HFFc6 (cell line): ENCODE measurements around the gene LCN10. TPM values are rescaled to one million over a fixed set of nuclear protein-coding genes. Genes with fewer than 3 reads are reported as not detected.

Experiments
- DNase-seq: peaks from one replicate; pipeline ENCODE4 v3.0.0-alpha.2; 2018
- H3K27ac Mint-ChIP-seq: 2 replicates; pipeline ENCODE4 v1.8.0; 2020; ENCODE audit warnings: mild to moderate bottlenecking, mixed read lengths
- H3K27me3 Mint-ChIP-seq: 2 replicates; pipeline ENCODE4 v1.8.0; 2021; ENCODE audit warnings: mild to moderate bottlenecking, moderate library complexity, mixed read lengths; ENCODE audit not compliant: insufficient read depth
- H3K36me3 Mint-ChIP-seq: 2 replicates; pipeline ENCODE4 v1.8.0; 2021; ENCODE audit warnings: low read depth, mixed read lengths
- H3K4me1 Mint-ChIP-seq: 2 replicates; pipeline ENCODE4 v1.8.0; 2020; ENCODE audit warnings: low read depth, mixed read lengths
- H3K4me3 Mint-ChIP-seq: 2 replicates; pipeline ENCODE4 v1.8.0; 2020; ENCODE audit warnings: mild to moderate bottlenecking, moderate library complexity, mixed read lengths
- H3K9me3 Mint-ChIP-seq: 2 replicates; pipeline ENCODE4 v1.8.0; 2020; ENCODE audit warnings: mild to moderate bottlenecking, mixed read lengths
- CTCF ChIP-seq: fragments of 200-600 bp; sonication (generic); IDR thresholded peaks from 2 replicates; pipeline ENCODE4 v1.5.0; 2021; ENCODE audit warnings: antibody characterized with exemption, mild to moderate bottlenecking
- total RNA-seq, 6 experiments: library from RNA; stranded (reverse); fragmentation: NEBNext Ultra II Directional; extraction: Animal tissue kit (Norgen Biotek cat#: 25700); gene quantifications; 2 replicates in 1 of 6; 3 replicates in 5 of 6; pipeline ENCODE4 v1.2.3, GENCODE V29; 2021

LCN10 gene
- total RNA-seq, 6 experiments from 2014 or later = not detected

DNA sequence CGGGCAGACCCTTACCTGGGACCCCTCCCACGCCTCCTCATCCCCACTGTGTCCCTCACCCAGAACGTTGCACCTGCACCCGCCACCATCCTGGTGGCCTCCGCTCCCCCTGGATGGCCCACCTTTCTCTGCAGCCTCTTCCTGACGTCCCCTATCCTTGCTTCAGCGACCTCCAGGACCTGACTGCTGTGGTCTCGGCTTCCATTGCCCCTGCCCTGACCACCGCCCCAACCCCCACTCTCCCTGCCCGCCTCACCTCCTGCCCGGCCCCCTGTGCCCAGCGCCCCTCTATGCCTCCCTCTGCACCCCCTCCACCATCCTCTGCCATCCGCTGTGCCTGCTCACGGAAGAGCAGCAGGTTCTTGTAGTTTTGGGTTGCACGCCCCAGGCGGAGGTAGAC lies 2.2 kb downstream of the LCN10 start:
- no peaks in the 10 kb centered on the region for H3K9me3 Mint-ChIP-seq
- H3K4me3 Mint-ChIP-seq = no peak overlapping the region
- TF ChIP-seq CTCF = no peak
- H3K4me1 Mint-ChIP-seq = no peaks in the 10 kb centered on the region
- H3K36me3 Mint-ChIP-seq = no peaks in the 10 kb centered on the region
- no peak overlapping the region for H3K27ac Mint-ChIP-seq
- DNase-seq = no peak
- peaks cover 16% of the 10 kb centered on the region for H3K27me3 Mint-ChIP-seq

DNA sequence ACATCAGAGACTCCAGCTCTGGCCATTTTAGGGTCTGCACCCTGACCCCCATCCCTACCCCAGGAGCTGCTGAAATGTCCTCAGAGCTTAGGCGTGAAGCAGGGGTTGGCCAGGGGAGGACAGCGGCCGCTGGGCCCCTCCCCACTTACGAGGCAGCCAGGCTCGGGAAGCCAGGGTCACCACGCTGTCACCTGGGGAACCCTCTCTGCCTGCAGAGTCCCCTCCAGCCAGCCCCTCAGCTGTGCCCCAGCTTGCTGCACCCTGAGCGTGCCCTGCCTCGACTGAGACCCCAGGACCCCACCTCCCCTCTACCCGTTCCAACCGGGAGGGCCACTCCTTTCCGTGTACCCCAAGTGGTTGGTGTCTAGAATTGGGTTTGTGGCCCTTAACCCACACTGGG lies 2.7 kb downstream of the LCN10 start:
- Mint-ChIP-seq H3K4me1 (no peaks in the 10 kb centered on the region), H3K9me3 (no peaks in the 10 kb centered on the region), H3K27ac (no peak overlapping the region), H3K36me3 (no peaks in the 10 kb centered on the region), H3K4me3 (no peak overlapping the region), H3K27me3 (peaks cover 16% of the 10 kb centered on the region)
- no peak for TF ChIP-seq CTCF
- no peak for DNase-seq

DNA sequence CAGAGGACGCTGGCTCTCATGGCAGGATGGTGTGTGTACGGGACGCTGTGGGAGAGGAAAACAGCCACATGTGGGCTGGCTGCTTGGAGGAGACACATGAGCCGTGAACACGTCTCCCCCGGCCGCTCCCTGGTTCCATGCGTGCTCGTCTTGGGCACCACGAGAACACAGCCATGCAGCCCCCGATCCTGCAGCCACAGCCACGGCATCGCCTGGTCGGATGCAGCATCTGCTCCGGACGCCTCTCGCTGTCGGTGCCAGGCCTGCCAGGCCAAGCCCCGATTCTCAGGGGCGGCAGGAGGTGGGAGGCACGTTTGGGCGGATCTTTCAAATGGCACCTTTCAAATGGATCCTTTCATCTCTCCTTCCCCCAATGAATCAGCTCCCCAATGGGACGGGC lies 3.2 kb downstream of the LCN10 start:
- H3K4me3 Mint-ChIP-seq = no peak overlapping the region
- TF ChIP-seq CTCF = no peak
- H3K27me3 Mint-ChIP-seq = peaks cover 16% of the 10 kb centered on the region
- H3K27ac Mint-ChIP-seq = no peak overlapping the region
- H3K4me1 Mint-ChIP-seq = no peaks in the 10 kb centered on the region
- DNase-seq = no peak
- no peaks in the 10 kb centered on the region for H3K9me3 Mint-ChIP-seq
- H3K36me3 Mint-ChIP-seq = no peaks in the 10 kb centered on the region

- H3K27ac Mint-ChIP-seq = no peak overlapping the region
- H3K4me1 Mint-ChIP-seq = no peaks in the 10 kb centered on the region
- no peak for DNase-seq
- no peaks in the 10 kb centered on the region for H3K36me3 Mint-ChIP-seq
- H3K4me3 Mint-ChIP-seq = no peak overlapping the region
- TF ChIP-seq CTCF = no peak
- H3K9me3 Mint-ChIP-seq = no peaks in the 10 kb centered on the region
- peaks cover 16% of the 10 kb centered on the region for H3K27me3 Mint-ChIP-seq
Observed at GRCh38 chr9:136738960-136739359, 3.8 kb downstream of the LCN10 start.

DNA sequence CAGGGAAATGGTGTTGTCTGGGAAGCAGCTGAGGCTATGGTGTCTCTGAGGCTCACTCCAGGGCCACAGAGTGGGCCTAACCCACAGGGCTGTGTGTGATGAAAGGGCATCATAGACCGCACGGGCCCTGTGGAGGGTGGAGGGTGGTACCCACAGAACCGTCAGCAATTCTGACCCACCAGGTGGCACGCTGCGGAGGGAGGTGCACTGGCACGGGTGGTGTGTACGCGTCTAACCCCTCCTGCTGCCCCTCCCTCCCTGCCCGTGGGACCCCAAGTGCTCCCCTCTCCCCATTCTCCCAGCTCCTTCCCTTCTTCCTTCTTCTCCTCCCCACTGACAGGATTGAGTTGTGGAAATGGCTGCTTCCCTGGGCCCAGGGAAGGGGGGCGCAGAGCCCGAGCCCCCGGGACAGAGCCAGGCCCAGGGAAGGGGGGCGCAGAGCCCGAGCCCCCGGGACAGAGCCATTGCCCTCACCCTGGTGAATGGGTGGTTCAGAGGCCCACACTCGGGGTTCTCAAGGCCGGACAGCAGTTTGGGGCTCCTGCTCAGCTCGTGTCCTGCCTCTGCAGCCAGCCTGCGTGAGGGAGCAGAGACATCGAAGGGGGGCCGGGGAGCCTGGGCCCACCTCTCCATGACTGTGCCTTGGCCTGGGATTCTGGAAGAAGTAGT lies 6.8 kb downstream of the LCN10 start:
- peaks cover 18% of the 10 kb centered on the region; the same call in 1 of the 2 replicates for H3K27me3 Mint-ChIP-seq
- no peak overlapping the region for H3K27ac Mint-ChIP-seq
- H3K9me3 Mint-ChIP-seq = no peaks in the 10 kb centered on the region
- H3K36me3 Mint-ChIP-seq = no peaks in the 10 kb centered on the region
- no peak overlapping the region for H3K4me3 Mint-ChIP-seq
- TF ChIP-seq CTCF = no peak
- no peaks in the 10 kb centered on the region for H3K4me1 Mint-ChIP-seq
- DNase-seq = no peak
